ENCODE data around the gene FOXQ1.
"Not testable (repeated sequence)": the region's sequence is repeated elsewhere in the genome, so short reads cannot be mapped to it uniquely, and the experiment has no call there.

Gene FOXQ1

GRCh38 chr6:1290805-1291204 lies 21.1 kb upstream of the FOXQ1 start:
- no peak for DNase-seq (ENCODE audit: low read depth, low spot score)

- DNase-seq (ENCODE audit: low read depth, low spot score) = no peak
Measured at GRCh38 chr6:1291381-1291780, 20.5 kb upstream of the FOXQ1 start.

GRCh38 chr6:1295420-1295819 lies 16.5 kb upstream of the FOXQ1 start:
- DNase-seq (ENCODE audit: low read depth, low spot score) = no peak

- no peak for DNase-seq (ENCODE audit: low read depth, low spot score)
Measured at GRCh38 chr6:1296079-1296478, 15.8 kb upstream of the FOXQ1 start.

- no peak for DNase-seq (ENCODE audit: low read depth, low spot score)
Measured at GRCh38 chr6:1296542-1296941, 15.4 kb upstream of the FOXQ1 start.

- DNase-seq (ENCODE audit: low read depth, low spot score) = no peak
Measured at GRCh38 chr6:1297746-1298145, 14.2 kb upstream of the FOXQ1 start.

GRCh38 chr6:1298768-1299167 lies 13.1 kb upstream of the FOXQ1 start:
- DNase-seq (ENCODE audit: low read depth, low spot score) = no peak

- DNase-seq (ENCODE audit: low read depth, low spot score) = no peak
Measured at GRCh38 chr6:1306133-1306532, 5.8 kb upstream of the FOXQ1 start.

GRCh38 chr6:1309366-1309765 lies 2.5 kb upstream of the FOXQ1 start:
- no peak for DNase-seq (ENCODE audit: low read depth, low spot score)

GRCh38 chr6:1310628-1311399 lies 1.1 kb upstream of the FOXQ1 start:
- DNase-seq (ENCODE audit: low read depth, low spot score) = no peak

- no peak for DNase-seq (ENCODE audit: low read depth, low spot score)
Measured at GRCh38 chr6:1312203-1312472, 240 bp downstream of the FOXQ1 start.

GRCh38 chr6:1312473-1313367 lies 822 bp downstream of the FOXQ1 start:
- no peak for DNase-seq (ENCODE audit: low read depth, low spot score)

GRCh38 chr6:1313384-1313766 lies 1.5 kb downstream of the FOXQ1 start:
- no peak for DNase-seq (ENCODE audit: low read depth, low spot score)

- DNase-seq (ENCODE audit: low read depth, low spot score) = no peak
Measured at GRCh38 chr6:1313767-1314503, 2.0 kb downstream of the FOXQ1 start.

- DNase-seq (ENCODE audit: low read depth, low spot score) = no peak
Measured at GRCh38 chr6:1314617-1315016, 2.7 kb downstream of the FOXQ1 start.

- DNase-seq (ENCODE audit: low read depth, low spot score) = no peak
Measured at GRCh38 chr6:1315201-1315559, 3.3 kb downstream of the FOXQ1 start.

GRCh38 chr6:1315560-1316386 lies 3.9 kb downstream of the FOXQ1 start:
- no peak for DNase-seq (ENCODE audit: low read depth, low spot score)

- no peak for DNase-seq (ENCODE audit: low read depth, low spot score)
Measured at GRCh38 chr6:1316489-1316971, 4.6 kb downstream of the FOXQ1 start.

- no peak for DNase-seq (ENCODE audit: low read depth, low spot score)
Measured at GRCh38 chr6:1317302-1317815, 5.5 kb downstream of the FOXQ1 start.

- no peak for DNase-seq (ENCODE audit: low read depth, low spot score)
Measured at GRCh38 chr6:1318036-1318435, 6.1 kb downstream of the FOXQ1 start.

- not testable (repeated sequence) for DNase-seq (ENCODE audit: low read depth, low spot score)
Measured at GRCh38 chr6:1318584-1318983, 6.7 kb downstream of the FOXQ1 start.
